Common myeloid progenitor, CD34-positive (primary cell): ENCODE measurements around the gene PIK3R5.
"Not testable (repeated sequence)": the region's sequence is repeated elsewhere in the genome, so short reads cannot be mapped to it uniquely, and the experiment has no call there.

Experiments
- CTCF ChIA-PET: fragments of 350-600 bp; sonication (Branson Sonifier 250); formaldehyde crosslinking; loops from one replicate; lab custom pipeline; 2021; ENCODE audit warnings: antibody characterized with exemption; lab: Charles Lee
- POLR2A ChIA-PET: fragments of 350-600 bp; sonication (Branson Sonifier 250); formaldehyde crosslinking; loops from one replicate; lab custom pipeline; 2021; ENCODE audit warnings: antibody characterized with exemption; lab: Charles Lee
- DNase-seq, 3 donors: peaks; one replicate each; pipeline versions ENCODE4 v3.0.0 to v3.0.0-alpha.2; 2013
- H3K27ac ChIP-seq, 2 experiments: 1 replicate in 1 of 2; 2 replicates in 1 of 2; pipeline ENCODE4 v1.7.0; 2013; ENCODE audit warnings: inconsistent platforms in 2 of 2, low read length in 2 of 2, mild to moderate bottlenecking in 2 of 2, low read depth in 1 of 2, moderate library complexity in 1 of 2; ENCODE audit not compliant: severe bottlenecking in 2 of 2, insufficient read depth in 1 of 2, poor library complexity in 1 of 2
- H3K27me3 ChIP-seq, 5 experiments: replicated peaks in 2 of 5; 1 replicate in 3 of 5; 2 replicates in 2 of 5; pipeline versions ENCODE4 v1.6.1 to v1.7.0; 2013; ENCODE audit warnings: low read length in 4 of 5, mild to moderate bottlenecking in 2 of 5, moderate library complexity in 2 of 5, inconsistent platforms in 1 of 5; ENCODE audit not compliant: insufficient read depth in 5 of 5, control insufficient read depth in 4 of 5
- H3K36me3 ChIP-seq, 4 experiments: 1 replicate in 2 of 4; 2 replicates in 2 of 4; pipeline versions ENCODE4 v1.6.1 to v1.7.0; 2013; ENCODE audit warnings: low read length in 3 of 4, control low read depth in 1 of 4, mild to moderate bottlenecking in 1 of 4; ENCODE audit not compliant: control insufficient read depth in 4 of 4, insufficient read depth in 4 of 4
- H3K4me1 ChIP-seq, 4 experiments: 1 replicate in 3 of 4; 2 replicates in 1 of 4; pipeline versions ENCODE4 v1.6.1 to v1.7.1; 2013; ENCODE audit warnings: low read length in 3 of 4, mild to moderate bottlenecking in 3 of 4, control low read depth in 1 of 4, inconsistent platforms in 1 of 4, moderate library complexity in 1 of 4; ENCODE audit not compliant: control insufficient read depth in 4 of 4, insufficient read depth in 4 of 4; ENCODE audit errors: control extremely low read depth in 1 of 4
- H3K4me3 ChIP-seq, 7 experiments: 1 replicate in 4 of 7; 2 replicates in 3 of 7; pipeline versions ENCODE4 v1.5.1 to v1.7.0; 2013; ENCODE audit warnings: mild to moderate bottlenecking in 7 of 7, low read length in 6 of 7, moderate library complexity in 6 of 7, inconsistent platforms in 2 of 7, low read depth in 2 of 7, control low read depth in 1 of 7; ENCODE audit not compliant: insufficient read depth in 4 of 7, control insufficient read depth in 1 of 7; ENCODE audit errors: extremely low read depth in 1 of 7
- H3K9me3 ChIP-seq, 5 experiments: 1 replicate in 4 of 5; 2 replicates in 1 of 5; pipeline versions ENCODE4 v1.6.1 to v1.7.1; 2013; ENCODE audit warnings: low read length in 4 of 5, mild to moderate bottlenecking in 2 of 5, inconsistent platforms in 1 of 5, low read depth in 1 of 5, moderate library complexity in 1 of 5; ENCODE audit not compliant: control insufficient read depth in 4 of 5, insufficient read depth in 2 of 5; ENCODE audit errors: control extremely low read depth in 1 of 5
- WGBS: methylation state at CpG from one replicate; pipeline ENCODE4 v1.1.5; 2013; ENCODE audit not compliant: insufficient coverage; 5-methylcytosine and 5-hydroxymethylcytosine counted together

The PIK3R5 gene

GRCh38 chr17:8889458-8890210, 75.9 kb downstream of the PIK3R5 start:
- POLR2A ChIA-PET: interaction anchor here (0.6 kb wide), 1 partner anchor 348 kb away, joined by 4 read pairs; no protein-coding TSS in a partner anchor
- CTCF ChIA-PET: interaction anchor here (1.0 to 2.0 kb wide), 7 partner anchors 11 to 109 kb away, joined by 3 to 11 read pairs (median 4); partner anchors contain the start of gene PIK3R6
- WGBS: 98% methylated on average over 13 of the region's 14 CpGs
- DNase-seq: no peak
- no peaks in the 10 kb centered on the region for H3K9me3 ChIP-seq
- peaks cover 8 to 43% (median 32%) of the 10 kb centered on the region in 4 experiments for H3K36me3 ChIP-seq
- H3K4me1 ChIP-seq: peaks cover 0 to 4% (median 0%) of the 10 kb centered on the region in 4 experiments
- no peaks in the 10 kb centered on the region for H3K27me3 ChIP-seq
- H3K27ac ChIP-seq: no peak overlapping the region
- H3K4me3 ChIP-seq: no peak overlapping the region

GRCh38 chr17:8888704-8889302, 76.7 kb downstream of the PIK3R5 start:
- DNase-seq: no peak
- ChIA-PET CTCF (interaction anchor here (0.9 to 2.0 kb wide), 4 partner anchors 10 to 109 kb away, joined by 3 to 11 read pairs (median 3); no protein-coding TSS in a partner anchor), POLR2A (interaction anchor here (0.6 kb wide), 1 partner anchor 347 kb away, joined by 4 read pairs; no protein-coding TSS in a partner anchor)
- Histone ChIP-seq H3K27me3 (no peaks in the 10 kb centered on the region), H3K36me3 (peaks cover 12 to 50% (median 38%) of the 10 kb centered on the region in 4 experiments), H3K9me3 (no peaks in the 10 kb centered on the region), H3K4me1 (no peaks in the 10 kb centered on the region), H3K27ac (no peak overlapping the region), H3K4me3 (no peak overlapping the region)
- 98% methylated on average over 7 of the region's 8 CpGs for WGBS

- Histone ChIP-seq H3K4me1 (no peaks in the 10 kb centered on the region), H3K4me3 (no peak overlapping the region), H3K27ac (no peak overlapping the region), H3K9me3 (no peaks in the 10 kb centered on the region), H3K27me3 (no peaks in the 10 kb centered on the region), H3K36me3 (peaks cover 13 to 57% (median 43%) of the 10 kb centered on the region in 4 experiments)
- ChIA-PET POLR2A (no interaction called here), CTCF (interaction anchor here (0.9 to 2.0 kb wide), 3 partner anchors 9 to 33 kb away, joined by 3 to 11 read pairs (median 3); no protein-coding TSS in a partner anchor)
- 97% methylated on average over 33 of the region's 39 CpGs for WGBS
- DNase-seq: no peak
Observed at GRCh38 chr17:8887834-8888703, 77.4 kb downstream of the PIK3R5 start.

DNA sequence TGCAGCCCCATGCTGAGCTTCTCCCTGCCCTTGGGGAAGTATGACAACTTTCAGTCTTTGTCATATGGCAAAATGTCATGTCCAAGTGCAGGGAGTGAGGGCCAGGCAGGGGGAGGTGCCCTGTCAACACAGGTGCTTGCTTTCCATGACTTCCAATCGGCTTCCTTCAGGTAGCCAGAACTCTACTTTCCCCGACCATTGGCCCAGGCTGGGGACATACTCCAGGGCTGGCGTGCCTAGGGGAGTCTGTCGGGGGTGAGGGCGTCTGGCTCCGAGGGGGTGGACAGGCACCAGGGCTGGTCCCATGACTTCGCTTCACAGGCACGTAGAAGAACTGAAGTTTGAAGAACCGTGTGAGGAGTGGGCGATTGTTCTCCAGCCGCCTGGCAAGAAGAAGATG, 78.2 kb downstream of the PIK3R5 start:
- CTCF ChIA-PET: interaction anchor here (0.6 to 1.2 kb wide), 2 partner anchors 9 to 32 kb away, joined by 3 read pairs; no protein-coding TSS in a partner anchor

DNA sequence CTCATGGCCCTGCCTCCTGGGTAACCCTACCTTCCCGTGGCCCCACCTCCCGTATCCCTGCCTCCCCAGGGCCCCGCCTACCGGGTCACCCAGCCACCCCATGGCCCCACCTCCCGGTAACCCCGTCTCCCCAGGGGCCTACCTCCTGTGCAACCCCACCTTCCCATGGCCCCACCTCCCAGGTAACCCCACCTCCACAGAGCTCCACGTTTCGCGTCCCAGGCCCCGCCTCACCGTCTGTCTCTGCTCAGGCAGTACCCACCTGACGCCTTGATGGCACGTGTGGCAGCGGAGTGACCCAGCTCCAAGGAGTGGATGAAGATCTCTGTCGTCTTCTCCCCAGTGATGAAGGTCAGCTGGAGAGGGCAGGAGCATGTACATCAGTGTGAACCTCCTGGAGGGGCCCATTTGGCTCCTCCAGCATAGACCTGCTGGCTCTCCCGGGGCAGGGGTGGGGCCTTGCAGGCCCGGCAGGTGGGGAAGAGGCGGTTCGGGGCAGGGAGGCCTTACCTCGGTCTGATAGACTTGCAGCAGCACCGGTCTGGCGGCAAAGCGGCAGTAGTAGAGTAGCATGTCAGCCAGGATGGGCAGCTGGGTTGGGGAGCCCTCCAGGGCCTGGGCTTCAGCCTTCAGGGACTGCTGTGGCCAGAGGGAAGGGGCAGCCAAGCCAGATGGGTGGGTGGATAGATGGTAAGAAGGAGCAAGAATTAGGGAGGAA, 79.4 kb downstream of the PIK3R5 start:
- Histone ChIP-seq H3K4me3 (no peak overlapping the region), H3K36me3 (peaks cover 16 to 63% (median 50%) of the 10 kb centered on the region in 4 experiments), H3K27me3 (no peaks in the 10 kb centered on the region), H3K9me3 (no peaks in the 10 kb centered on the region), H3K27ac (no peak overlapping the region), H3K4me1 (no peaks in the 10 kb centered on the region)
- WGBS: 97% methylated on average over 22 of the region's 23 CpGs
- DNase-seq: no peak
- CTCF ChIA-PET: no interaction called here
- POLR2A ChIA-PET: interaction anchor here (0.5 kb wide), 1 partner anchor 154 kb away, joined by 3 read pairs; no protein-coding TSS in a partner anchor

More for the DNA sequence above, 78.2 kb downstream of the PIK3R5 start:
- H3K9me3 ChIP-seq: no peaks in the 10 kb centered on the region
- H3K27ac ChIP-seq: no peak overlapping the region
- H3K4me3 ChIP-seq: no peak overlapping the region
- H3K27me3 ChIP-seq: no peaks in the 10 kb centered on the region
- H3K36me3 ChIP-seq: peaks cover 13 to 56% (median 45%) of the 10 kb centered on the region in 4 experiments
- POLR2A ChIA-PET: no interaction called here
- H3K4me1 ChIP-seq: no peaks in the 10 kb centered on the region
- WGBS: over 99% methylated on average over 11 of the region's 11 CpGs
- no peak for DNase-seq

- 100% methylated on average over 8 of the region's 30 CpGs for WGBS
- H3K4me3 ChIP-seq, CTCF ChIA-PET, H3K27me3 ChIP-seq, H3K9me3 ChIP-seq, H3K4me1 ChIP-seq, H3K27ac ChIP-seq, POLR2A ChIA-PET: not testable (repeated sequence)
- H3K36me3 ChIP-seq: peaks cover 16 to 66% (median 52%) of the 10 kb centered on the region in 4 experiments
- DNase-seq: peak in 2 of 3 donors; percentile 44 to 45
Observed at GRCh38 chr17:8885163-8885966, 80.1 kb downstream of the PIK3R5 start.
